HL-60/S4 (cell line): ENCODE measurements around the gene BMERB1.
"Not testable (repeated sequence)": the region's sequence is repeated elsewhere in the genome, so short reads cannot be mapped to it uniquely, and the experiment has no call there.

ENCODE experiments used
- in situ Hi-C: fragments of 300-500 bp; cut with MboI; formaldehyde crosslinking; loops from 2 replicates; pipeline ENCODE4 v1.14.3; 2022; ENCODE audit warnings: low sequenced_read_pairs

Gene BMERB1

DNA sequence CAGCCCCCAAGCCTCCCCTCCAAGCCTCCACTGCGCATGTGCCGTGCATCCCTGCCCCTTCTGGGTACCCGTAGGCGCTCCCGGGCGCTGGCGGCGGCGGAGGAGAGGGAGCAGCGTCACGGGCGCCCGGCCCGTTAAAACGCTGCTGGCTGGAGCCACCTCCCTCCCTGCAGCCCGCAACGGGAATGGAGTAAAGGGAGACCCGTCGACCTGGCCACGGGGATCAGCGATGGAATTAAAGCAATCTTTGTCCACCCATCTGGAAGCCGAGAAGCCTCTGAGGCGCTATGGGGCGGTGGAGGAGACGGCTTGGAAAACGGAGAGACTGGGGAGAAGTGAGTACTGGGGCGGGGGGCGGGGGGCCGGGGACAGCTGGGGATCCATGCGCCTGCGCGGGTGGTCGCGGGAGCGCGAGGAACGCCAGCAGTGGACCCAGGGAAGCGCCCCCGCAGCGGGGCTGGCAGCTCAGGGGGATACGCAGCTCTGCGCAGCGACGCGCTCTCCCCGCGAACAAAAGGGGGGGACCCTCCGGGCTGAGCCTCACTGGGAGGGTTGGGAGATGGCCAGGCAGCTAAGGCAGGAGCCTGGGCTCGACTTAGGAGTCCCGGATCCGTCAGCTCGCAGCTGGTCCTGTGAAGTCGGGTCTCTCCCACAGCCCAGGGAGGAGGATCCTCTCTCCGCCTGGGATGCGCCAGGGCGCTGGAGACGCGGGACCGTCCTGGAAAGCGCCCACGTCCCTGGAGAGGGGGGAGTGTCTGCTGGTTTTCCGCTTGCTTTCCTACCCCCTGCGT, at the start of gene BMERB1:
BMERB1 (plus strand) TSS at position 164 of the 791 bp plus-strand sequence; CDS start at position 230, 66 bp downstream.
- in situ Hi-C loops, result no loop called here

DNA sequence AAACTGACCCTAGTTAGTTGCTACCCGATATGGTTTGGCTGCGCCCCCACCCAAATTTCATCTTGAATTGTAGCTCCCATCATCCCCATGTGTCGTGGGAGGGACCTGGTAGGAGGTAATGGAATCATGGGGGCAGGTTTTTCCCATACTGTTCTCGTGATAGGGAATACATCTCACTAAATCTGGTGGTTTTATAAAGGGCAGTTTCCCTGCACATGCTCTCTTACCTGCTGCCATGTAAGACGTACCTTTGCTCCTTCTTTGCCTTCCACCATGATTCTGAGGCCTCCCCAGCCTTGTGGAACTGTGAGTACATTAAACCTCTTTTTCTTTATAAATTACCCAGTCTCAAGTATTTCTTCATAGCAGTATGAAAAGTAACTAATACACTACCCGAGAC, 46.3 kb upstream of the BMERB1 start:
- in situ Hi-C loops, result not testable (repeated sequence)

DNA sequence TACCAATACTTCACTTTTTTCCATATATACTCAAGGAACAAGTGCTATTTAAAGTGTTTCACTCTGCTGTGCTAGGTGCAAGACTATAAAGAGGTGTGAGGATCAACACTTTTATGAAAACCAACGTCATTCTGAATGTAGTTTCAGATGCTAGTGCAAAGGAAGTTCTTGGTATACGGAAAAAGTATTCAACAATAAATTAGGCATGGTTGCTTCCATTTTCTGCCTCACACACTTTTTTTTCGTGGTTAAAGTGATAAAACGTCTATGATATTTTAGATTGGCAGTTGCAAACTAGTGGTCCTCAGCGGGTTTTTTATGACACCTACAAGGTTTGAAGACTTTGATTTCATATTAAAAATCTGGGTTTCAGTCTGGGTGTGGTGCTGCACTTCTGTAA, 44.5 kb upstream of the BMERB1 start:
- in situ Hi-C loops, result not testable (repeated sequence)

DNA sequence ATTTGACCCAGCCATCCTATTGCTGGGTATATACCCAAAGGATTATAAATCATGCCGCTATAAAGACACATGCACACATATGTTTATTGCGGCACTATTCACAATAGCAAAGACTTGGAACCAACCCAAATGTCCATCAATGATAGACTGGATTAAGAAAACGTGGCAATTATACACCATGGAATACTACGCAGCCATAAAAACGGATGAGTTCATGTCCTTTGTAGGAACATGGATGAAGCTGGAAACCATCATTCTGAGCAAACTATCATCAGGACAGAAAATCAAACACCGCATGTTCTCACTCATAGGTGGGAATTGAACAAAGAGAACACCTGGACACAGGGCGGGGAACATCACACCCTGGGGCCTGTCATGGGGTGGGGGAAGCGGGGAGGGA, 41.4 kb upstream of the BMERB1 start:
- in situ Hi-C loops, result not testable (repeated sequence)

DNA sequence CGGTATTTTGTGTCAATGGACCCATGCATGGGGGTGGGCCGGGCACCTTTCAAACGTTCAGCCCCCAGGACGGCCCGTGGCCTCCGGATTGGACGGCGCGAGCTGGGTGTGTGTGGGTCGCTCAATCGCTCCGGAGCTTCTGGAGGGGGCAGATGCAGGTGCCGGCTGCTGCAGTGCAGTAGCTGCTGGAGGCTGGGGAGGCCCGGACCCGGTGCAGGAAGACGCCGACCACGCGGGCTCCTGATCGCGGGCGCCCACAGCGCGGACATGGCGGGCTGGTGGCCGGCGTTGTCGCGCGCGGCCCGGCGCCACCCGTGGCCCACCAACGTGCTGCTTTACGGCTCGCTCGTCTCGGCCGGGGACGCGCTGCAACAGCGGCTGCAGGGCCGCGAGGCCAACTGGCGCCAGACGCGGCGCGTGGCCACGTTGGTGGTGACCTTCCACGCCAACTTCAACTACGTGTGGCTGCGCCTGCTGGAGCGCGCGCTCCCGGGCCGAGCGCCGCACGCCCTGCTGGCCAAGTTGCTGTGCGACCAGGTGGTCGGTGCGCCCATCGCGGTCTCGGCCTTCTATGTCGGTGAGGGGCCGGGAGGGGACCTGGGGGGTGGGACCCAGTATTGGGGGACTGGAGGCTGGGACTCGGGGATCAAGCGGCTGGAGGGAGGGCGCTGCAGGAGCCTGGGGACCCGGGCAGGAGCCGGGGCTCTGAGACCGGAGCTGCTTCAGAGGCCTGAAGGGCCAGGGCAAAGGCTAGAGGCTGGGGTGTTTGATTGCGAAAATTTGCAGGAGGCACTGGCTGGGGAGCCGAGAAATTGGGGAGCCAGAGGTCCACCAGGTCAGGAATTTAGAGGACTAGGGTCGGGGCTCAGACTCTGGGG, 38.5 kb upstream of the BMERB1 start, which contains the start of gene MPV17L:
MPV17L (plus strand) TSS at position 124 of the 878 bp plus-strand sequence; CDS start at position 268, 144 bp downstream.
- in situ Hi-C loops, result not testable (repeated sequence)

DNA sequence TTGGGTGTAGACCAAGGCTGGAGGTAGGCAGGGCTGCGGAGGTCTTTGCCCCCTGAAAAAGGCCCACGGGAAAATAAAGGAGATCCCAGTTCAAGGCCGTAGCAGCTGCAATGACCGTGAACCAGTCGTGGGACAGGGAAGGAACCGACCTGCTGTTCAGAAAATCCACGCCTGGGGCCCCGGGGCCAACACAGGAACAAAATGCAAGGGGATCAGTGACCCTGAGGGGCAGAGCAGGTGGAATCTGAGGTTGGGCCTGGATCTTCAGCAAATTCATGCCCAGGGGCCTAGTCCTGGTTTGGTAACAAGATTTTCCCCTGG, 37.9 kb upstream of the BMERB1 start:
- in situ Hi-C loops, result not testable (repeated sequence)

DNA sequence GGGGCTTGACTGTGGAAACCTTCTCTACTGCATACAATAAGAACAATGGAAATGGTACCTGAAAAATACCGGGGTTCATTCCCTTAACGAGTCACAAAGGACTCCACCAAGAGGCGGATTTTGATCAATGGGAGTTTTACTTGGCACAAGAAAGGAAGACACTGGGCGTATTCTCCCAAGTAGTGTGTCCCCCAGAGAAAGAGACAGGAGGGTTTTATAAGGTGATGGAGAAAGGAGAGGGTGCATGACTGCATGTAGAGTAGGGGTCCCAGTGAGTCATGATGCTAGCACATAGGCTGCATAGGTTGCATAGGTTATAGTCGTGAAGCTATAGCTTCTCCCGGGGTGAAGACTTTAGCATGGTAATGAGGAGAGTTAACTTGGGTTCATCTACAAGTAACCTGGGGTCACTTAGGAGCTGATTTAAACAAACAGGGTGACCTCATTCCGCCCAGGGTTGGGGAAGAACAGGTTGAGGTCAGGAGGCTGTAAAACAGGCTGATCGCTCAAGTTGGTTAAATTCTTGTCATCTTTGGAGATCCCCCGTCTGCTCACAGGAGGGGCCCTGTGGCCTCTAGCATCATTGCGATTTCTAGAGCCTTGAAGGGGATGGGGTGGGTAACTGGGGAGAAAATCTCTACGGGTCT, 37.3 kb upstream of the BMERB1 start:
- in situ Hi-C loops, result no loop called here

DNA sequence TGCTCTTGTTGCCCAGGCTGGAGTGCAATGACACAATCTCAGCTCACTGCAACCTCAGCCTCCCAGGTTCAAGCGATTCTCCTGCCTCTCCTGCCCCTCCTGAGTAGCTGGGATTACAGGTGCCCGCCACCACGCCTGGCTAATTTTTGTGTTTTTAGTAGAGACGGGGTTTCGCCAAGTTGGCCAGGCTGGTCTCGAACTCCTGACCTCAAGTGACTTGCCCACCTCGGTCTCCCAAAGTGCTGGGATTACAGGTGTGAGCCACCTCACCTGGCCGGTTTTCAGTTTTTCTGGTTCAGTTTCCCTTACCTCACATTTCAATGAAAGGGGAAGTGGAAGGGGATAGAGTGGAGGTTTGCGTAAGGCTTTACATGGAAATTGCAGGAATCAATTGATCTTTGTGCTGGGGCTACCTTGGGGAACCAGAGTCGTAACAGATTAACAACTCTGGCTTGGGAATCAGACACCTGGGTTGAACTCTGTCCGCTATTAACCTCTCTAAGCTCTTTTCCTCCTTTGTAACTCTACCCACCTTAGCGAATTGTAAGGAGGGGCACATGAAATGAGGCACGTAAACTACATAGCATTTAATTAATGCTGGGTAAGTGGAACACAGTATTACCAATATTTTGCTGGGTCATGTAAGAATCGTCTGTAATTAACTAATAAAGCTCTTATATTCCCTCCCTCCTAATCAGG, 35.6 kb upstream of the BMERB1 start:
- in situ Hi-C loops, result no loop called here

DNA sequence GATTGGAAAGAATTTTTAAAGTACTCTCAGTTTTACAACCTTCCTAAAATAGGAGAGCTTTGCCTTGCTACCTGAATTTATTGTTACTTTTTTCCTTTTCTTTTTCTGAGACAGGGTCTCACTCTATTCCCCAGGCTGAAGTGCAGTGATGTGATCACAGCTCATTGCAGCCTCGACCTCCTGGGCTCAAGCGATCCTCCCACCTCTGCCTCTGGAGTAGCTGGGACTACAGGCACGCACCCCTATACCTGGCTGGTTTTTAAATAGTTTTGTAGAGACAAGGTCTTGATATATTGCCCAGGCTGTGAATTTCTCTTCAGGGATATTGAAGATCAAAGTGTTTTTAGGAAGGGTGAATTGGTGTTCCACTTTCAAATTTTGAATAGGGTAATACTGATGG, 35.1 kb upstream of the BMERB1 start:
- in situ Hi-C loops, result no loop called here

DNA sequence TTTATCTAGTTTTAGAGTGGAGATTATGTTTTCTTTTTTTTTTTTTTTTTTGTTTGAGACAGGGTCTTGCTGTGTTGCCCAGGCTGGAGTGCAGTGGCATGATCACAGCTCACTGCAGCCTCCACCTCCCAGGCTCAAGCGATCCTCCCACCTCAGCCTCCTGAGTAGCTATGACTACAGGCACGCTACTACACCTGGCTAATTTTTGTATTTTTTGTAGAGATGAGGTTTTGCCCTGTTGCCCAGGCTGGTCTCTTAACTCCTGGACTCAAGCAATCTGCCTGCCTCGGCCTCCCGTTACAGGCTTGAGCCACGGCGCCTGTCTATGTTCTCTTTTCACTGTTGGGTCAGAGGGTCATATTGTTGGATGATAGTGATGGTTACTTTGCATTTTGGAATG, 34.1 kb upstream of the BMERB1 start:
- in situ Hi-C loops, result not testable (repeated sequence)

DNA sequence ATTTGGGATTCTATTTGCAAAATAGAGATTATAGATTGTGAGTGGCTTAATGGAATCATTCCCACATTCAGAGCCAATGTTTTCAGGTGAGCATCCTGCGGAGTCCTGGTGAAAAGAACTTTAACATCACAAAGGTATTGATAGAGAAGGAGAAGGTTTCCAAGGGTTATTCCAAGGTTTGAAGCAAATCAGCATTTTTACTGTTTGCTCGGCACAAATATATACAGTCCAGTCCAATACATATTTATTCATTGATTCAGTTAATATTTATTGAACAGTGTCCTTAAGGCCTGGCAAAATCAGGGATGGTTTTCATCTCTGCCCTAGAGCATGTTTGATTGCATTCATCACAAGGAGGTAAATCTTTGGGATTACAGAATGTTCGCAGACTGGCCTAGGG, 32.4 kb upstream of the BMERB1 start:
- in situ Hi-C loops, result no loop called here

DNA sequence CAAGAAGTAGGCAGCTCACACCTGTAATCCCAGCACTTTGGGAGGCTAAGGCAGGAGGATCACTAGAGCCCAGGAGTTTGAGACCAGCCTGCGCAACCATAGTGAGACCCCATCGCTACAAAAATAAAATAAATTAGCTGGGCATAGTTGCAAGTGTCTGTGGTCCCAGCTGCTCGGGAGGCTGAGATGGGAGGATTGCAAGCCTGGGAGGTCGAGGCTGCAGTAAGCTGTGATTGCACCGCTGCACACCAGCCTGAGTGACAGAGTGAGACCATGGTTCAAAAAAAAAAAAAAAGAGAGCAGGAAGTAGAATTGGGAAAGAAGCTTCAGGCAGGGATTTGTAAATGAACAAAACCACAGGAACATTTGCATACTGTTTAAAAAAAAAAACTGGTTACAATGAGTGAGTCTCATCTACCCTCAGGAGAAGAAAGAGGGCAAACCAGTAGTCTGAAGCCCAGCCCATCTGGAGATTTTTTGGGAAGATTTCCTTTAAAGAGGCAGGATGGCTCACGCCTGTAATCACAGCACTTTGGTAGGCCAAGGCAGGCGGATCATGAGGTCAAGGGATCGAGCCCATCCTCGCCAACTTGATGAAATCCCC, 30.9 kb upstream of the BMERB1 start:
- in situ Hi-C loops, result no loop called here

DNA sequence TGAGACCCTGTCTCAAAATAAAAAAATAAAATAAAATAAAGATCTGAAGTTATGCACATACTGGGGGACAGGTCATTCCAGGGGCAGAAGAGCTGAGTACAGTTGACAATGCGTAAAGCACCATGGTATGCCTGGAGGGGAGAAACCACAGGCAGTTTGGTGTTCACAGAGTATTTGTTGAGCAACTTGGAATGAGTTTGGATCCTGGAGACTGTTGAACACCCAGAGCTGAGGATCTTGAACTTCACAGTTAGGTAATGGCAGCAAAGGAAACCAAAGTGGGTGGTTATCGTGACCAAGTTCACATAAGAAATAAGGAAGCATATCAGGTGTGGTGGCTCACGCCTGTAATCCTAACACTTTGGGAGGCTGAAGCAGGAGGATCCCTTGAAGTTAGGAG, 30.3 kb upstream of the BMERB1 start:
- in situ Hi-C loops, result not testable (repeated sequence)

DNA sequence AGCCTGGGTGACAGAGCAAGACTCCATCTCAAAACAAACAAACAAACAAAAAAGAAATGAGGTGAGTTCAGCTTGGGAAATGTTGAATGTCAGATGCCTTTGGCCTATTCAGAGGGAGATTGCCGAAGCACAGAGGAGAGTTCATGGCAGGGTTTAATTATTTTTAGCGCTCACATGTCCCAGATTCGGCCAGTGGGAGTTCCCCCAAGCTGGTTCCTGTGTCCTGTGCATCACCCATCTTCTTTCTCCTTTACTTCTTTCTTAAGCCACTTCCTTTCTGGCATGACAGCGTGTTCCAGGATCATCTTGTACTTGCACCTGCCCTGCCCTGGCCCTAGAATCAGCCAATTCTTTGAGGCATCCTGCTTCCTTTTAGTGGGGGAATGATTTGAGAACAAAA, 29.6 kb upstream of the BMERB1 start:
- in situ Hi-C loops, result no loop called here

DNA sequence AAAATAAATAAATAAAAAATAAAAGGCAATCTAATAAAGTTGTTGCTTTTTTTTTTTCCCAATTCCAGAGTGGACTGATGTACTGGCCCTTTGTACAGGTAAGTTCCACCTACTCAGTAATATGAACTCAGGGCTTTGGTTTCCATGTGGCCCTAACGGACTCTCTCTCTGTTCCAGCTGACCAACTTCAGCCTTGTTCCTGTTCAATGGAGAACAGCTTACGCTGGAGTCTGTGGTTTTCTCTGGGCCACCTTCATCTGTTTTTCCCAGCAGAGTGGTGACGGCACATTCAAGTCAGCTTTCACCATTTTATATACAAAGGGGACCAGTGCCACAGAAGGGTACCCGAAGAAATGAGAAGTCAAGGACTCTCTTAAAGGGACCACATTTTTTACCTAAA, 26.6 kb upstream of the BMERB1 start:
- in situ Hi-C loops, result not testable (repeated sequence)

DNA sequence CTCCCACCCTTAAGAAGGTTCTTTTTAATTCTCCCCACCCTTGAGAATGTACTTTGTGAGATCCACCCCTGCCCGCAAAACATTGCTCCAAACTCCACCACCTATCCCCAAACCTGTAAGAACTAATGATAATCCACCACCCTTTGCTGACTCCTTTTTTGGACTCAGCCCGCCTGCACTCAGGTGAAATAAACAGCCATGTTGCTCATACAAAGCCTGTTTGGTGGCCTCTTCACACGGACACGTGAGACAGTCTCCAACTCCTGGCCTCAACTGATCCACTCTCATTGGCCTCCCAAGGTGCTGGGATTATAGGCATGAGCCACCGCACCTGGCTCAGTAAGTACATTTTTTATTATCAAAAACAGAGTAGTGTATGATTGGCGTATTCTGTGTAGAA, 24.9 kb upstream of the BMERB1 start:
- in situ Hi-C loops, result not testable (repeated sequence)

DNA sequence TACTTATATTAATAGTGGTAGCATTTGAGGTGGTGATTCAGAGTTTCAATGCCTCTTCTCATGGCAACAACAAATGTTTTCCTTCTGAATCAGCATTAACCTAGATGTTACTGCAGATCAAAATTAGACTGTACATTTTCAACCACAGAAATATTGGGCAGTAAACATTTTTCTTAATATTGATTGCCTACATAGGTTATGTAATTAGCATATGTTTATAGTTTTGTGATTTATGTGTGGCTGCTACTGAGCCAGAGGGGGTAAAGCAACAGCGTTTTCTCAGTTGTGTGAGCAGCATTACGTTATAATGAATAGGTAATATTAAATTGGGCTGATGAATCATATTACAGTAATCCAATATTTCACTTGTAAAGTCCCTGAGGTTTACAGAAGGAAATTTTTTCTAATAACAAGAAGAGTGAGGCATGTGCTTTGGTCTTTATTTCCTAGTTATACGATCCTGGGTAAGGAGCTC, 18.8 kb upstream of the BMERB1 start:
- in situ Hi-C loops, result no loop called here

DNA sequence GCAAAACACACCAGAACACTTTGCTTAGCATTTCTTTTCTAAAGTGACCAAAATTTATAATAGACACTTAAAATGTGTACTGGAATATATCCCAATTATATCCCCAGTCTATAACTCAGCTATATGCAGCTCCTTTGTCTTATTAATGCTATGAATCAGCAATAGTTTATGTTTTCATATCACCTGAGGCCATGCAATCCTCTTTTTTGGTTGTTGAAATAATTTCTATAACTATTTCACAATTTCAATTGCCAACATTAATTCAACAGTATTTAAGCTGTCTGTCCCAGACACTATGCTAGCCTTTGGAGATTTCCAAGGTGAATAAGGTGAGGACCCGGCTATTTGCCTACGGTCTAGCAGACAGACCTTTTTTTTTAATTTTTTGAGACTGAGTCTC, 17.2 kb upstream of the BMERB1 start:
- in situ Hi-C loops, result no loop called here

DNA sequence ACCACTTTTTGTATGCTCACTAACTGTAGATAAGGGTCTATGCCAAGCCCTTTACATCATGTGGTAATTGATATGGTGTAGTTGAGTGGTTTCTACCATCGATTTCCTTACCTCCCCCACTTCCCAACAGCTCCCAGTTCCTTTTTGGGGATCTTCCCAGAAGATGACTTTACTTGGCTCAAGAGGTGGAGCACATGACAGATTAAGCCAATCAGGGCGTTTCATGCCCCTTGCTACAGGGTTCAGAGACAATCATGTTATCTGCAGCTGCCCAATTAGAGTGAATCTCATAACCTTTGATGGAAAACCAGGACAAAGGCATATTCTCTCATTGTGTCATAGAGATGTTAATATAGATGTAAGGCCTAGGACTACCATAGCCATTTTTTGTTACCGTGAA, 16.2 kb upstream of the BMERB1 start:
- in situ Hi-C loops, result no loop called here

DNA sequence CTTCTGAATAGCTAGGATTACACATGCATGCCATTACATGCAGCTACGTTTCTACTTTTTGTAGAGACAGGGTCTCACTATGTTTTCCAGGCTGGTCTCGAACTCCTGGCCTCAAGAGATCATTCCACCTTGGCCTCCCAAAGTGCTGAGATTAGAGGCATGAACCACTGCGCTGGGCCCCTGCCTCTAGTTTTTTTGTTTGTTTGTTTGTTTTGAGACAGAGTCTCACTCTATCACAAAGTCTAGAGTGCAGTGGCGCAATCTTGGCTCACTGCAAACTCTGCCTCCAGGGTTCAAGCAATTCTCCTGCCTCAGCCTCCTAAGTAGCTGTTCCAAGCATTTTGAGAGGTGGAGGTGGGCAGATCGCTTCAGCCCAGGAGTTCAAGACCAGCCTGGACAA, 12.7 kb upstream of the BMERB1 start:
- in situ Hi-C loops, result not testable (repeated sequence)
